ENCODE data around the gene C22orf39. TPM values are rescaled to one million over a fixed set of nuclear protein-coding genes. Genes with fewer than 3 reads are reported as not detected.

C22orf39 gene
- polyA plus RNA-seq, 2 of the 4 experiments (the other 2 are of a cell fraction): 19.4 to 19.5 TPM

DNA sequence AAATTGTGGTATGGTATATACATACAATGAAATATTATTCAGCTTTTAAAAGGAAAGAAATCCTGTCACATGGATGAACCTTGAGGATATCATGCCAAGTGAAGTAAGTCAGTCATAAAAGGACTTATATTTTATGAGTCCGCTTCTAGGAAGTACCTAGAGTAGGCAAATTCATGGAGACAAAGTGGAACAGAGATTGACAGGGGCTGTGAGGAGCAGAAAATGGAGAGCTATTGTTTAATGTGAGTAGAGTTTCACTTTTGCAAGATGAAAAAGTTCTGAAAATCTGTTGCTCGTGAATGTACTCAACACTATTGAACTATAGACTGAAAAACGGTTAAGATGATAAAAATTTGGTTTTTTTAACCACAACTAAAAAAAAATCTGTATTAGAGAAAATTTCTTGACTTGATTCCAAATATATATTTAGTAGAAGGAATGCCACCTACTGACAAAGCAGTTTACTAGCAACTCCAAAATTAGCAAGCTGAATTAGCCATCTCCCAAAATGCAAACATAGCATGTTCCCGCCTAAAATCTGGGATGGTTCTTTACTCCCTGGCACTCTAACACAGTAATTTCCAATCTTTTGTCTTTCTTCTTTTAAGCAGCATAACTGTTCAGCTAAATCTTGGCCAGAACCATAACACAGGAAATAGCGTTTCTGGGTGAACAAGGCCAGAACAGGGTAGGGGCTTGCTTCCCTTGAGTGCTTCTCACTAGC is 30.0 kb upstream of the C22orf39 start:
- POLR2A ChIA-PET: no interaction called here
- DNase-seq (ENCODE audit: low read depth in 1 of 2, low spot score in 1 of 2): no peak
- no peak for ATAC-seq
- Histone ChIP-seq H3K4me2 (peak overlapping the region; percentile 98), H3K4me1 (peaks cover 13% of the 10 kb centered on the region), H3K27ac (peak overlapping the region in 1 of 2 experiments; percentile 98; a peak in 3 of 6 replicates), H3K4me3 (peak overlapping the region; percentile 96), H3K9me3 (no peaks in the 10 kb centered on the region)
- WGBS (ENCODE audit: missing lambda C conversion rate): 37% methylated on average over 5 of the region's 5 CpGs
- CTCF ChIA-PET: interaction anchor here (0.7 to 1.6 kb wide), 7 partner anchors 11 to 332 kb away, joined by 3 to 6 read pairs (median 3); partner anchors contain the start of gene ESS2
- no peak for TF ChIP-seq ZNF302 (CRISPR knock-in tag; IDR thresholded peaks at IDR 0.05)
- TF ChIP-seq, protein P1, sequence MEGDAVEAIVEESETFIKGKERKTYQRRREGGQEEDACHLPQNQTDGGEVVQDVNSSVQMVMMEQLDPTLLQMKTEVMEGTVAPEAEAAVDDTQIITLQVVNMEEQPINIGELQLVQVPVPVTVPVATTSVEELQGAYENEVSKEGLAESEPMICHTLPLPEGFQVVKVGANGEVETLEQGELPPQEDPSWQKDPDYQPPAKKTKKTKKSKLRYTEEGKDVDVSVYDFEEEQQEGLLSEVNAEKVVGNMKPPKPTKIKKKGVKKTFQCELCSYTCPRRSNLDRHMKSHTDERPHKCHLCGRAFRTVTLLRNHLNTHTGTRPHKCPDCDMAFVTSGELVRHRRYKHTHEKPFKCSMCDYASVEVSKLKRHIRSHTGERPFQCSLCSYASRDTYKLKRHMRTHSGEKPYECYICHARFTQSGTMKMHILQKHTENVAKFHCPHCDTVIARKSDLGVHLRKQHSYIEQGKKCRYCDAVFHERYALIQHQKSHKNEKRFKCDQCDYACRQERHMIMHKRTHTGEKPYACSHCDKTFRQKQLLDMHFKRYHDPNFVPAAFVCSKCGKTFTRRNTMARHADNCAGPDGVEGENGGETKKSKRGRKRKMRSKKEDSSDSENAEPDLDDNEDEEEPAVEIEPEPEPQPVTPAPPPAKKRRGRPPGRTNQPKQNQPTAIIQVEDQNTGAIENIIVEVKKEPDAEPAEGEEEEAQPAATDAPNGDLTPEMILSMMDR (IDR thresholded peaks at IDR 0.05): 0 out of 3 replicates have a peak, but pooled peaks have one; percentile 14
- TF ChIP-seq EP300 (IDR thresholded peaks at IDR 0.05): no peak
- TF ChIP-seq NFE2L2 (conservative IDR thresholded peaks at IDR 0.05; ENCODE audit: low read length): no peak
- no peak for FAIRE-seq

DNA sequence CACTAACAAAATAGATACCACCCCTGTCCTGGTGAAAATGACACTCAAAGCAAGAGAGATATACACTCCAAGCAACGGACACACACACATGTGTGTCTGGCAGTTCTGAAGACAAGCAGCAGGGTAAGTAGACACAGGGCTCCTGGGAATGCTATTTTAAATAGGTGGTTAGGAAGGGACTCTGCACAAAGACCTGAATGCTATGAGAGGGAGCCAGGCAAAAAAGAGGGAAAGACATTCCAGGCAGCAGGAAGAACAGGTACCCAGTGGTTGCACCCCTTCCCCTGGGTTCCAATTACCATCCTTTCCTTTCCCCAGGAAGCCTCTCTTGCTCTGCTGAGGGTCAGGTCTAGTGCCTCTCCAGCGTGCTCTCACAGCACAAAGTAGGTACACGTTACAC is 28.5 kb upstream of the C22orf39 start:
- no peak for DNase-seq (ENCODE audit: low read depth in 1 of 2, low spot score in 1 of 2)
- H3K9me3 ChIP-seq: no peaks in the 10 kb centered on the region
- no peak for FAIRE-seq
- H3K4me2 ChIP-seq: no peak overlapping the region
- H3K27ac ChIP-seq: no peak overlapping the region
- H3K4me3 ChIP-seq: no peak overlapping the region
- WGBS (ENCODE audit: missing lambda C conversion rate): 90% methylated on average over 3 of the region's 3 CpGs
- TF ChIP-seq ZFP36 (IDR thresholded peaks at IDR 0.05; ENCODE audit: borderline replicate concordance, partially characterized antibody): no peak
- no peak for TF ChIP-seq HOXB13 (CRISPR knock-in tag; IDR thresholded peaks at IDR 0.05; ENCODE audit: low read depth)
- TF ChIP-seq, protein P1 (IDR thresholded peaks at IDR 0.05): no peak
- TF ChIP-seq HOXA7 (CRISPR knock-in tag; IDR thresholded peaks at IDR 0.05): no peak
- H3K4me1 ChIP-seq: peaks cover 13% of the 10 kb centered on the region
- POLR2A ChIA-PET: no interaction called here
- CTCF ChIA-PET: no interaction called here
- no peak for ATAC-seq

DNA sequence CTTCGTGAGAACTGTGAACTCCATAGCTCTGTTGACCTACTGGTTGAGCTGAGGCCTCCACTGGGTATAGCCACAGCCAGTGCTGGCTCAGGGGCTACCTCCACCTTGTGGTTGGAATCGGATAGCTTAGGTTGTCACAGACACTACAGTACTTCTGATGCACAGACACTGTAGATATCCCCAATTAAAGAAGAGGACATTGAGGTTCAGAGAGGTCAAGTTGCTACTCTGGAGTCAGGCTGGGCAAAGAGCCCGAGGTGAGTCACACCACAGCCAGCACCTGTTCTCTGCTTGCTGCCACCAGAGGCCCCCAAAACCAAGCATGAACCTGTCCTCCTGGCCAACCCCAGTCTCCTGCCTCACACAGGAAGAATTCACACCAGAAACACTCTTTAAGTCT is 26.1 kb upstream of the C22orf39 start:
- H3K4me2 ChIP-seq: no peak overlapping the region
- CTCF ChIA-PET: interaction anchor here (1.5 to 4.0 kb wide), 3 partner anchors 10 to 173 kb away, joined by 3 to 24 read pairs (median 5); no protein-coding TSS in a partner anchor
- POLR2A ChIA-PET: no interaction called here
- H3K4me1 ChIP-seq: peaks cover 7% of the 10 kb centered on the region
- peak; percentile 41 to 70; a peak in 3 of 6 replicates for ATAC-seq
- H3K4me3 ChIP-seq: no peak overlapping the region
- no peaks in the 10 kb centered on the region for H3K9me3 ChIP-seq
- TF ChIP-seq, protein P2, sequence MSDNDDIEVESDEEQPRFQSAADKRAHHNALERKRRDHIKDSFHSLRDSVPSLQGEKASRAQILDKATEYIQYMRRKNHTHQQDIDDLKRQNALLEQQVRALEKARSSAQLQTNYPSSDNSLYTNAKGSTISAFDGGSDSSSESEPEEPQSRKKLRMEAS (IDR thresholded peaks at IDR 0.05): no peak
- TF ChIP-seq CHD4 (IDR thresholded peaks at IDR 0.05; ENCODE audit: borderline replicate concordance) (no peak), RFX5 (IDR thresholded peaks at IDR 0.05) (no peak), RAD21 (conservative IDR thresholded peaks at IDR 0.05 in 1 of 2, IDR thresholded peaks at IDR 0.05 in 1 of 2) (no peak), RNF2 (IDR thresholded peaks at IDR 0.05; ENCODE audit: borderline replicate concordance, low read depth) (no peak), SREBF2 (IDR thresholded peaks at IDR 0.05) (no peak), JUNB (IDR thresholded peaks at IDR 0.05) (no peak), KDM5A (IDR thresholded peaks at IDR 0.05) (no peak), ZNF302 (CRISPR knock-in tag; IDR thresholded peaks at IDR 0.05) (no peak), HDAC2 (IDR thresholded peaks at IDR 0.05) (no peak), RCOR1 (IDR thresholded peaks at IDR 0.05; ENCODE audit: low read depth, low read length) (no peak), JUN (IDR thresholded peaks at IDR 0.05) (no peak)
- TF ChIP-seq, protein P3, sequence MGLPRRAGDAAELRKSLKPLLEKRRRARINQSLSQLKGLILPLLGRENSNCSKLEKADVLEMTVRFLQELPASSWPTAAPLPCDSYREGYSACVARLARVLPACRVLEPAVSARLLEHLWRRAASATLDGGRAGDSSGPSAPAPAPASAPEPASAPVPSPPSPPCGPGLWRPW (IDR thresholded peaks at IDR 0.05): no peak
- TF ChIP-seq, protein P4, sequence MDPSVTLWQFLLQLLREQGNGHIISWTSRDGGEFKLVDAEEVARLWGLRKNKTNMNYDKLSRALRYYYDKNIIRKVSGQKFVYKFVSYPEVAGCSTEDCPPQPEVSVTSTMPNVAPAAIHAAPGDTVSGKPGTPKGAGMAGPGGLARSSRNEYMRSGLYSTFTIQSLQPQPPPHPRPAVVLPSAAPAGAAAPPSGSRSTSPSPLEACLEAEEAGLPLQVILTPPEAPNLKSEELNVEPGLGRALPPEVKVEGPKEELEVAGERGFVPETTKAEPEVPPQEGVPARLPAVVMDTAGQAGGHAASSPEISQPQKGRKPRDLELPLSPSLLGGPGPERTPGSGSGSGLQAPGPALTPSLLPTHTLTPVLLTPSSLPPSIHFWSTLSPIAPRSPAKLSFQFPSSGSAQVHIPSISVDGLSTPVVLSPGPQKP (IDR thresholded peaks at IDR 0.05; ENCODE audit: low read depth, low read length): no peak
- TF ChIP-seq, protein P1 (IDR thresholded peaks at IDR 0.05): no peak
- TF ChIP-seq, protein P5, sequence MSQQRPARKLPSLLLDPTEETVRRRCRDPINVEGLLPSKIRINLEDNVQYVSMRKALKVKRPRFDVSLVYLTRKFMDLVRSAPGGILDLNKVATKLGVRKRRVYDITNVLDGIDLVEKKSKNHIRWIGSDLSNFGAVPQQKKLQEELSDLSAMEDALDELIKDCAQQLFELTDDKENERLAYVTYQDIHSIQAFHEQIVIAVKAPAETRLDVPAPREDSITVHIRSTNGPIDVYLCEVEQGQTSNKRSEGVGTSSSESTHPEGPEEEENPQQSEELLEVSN (IDR thresholded peaks at IDR 0.05; ENCODE audit: borderline replicate concordance, low read depth): no peak
- no peak for FAIRE-seq
- 90% methylated on average over 2 of the region's 3 CpGs for WGBS (ENCODE audit: missing lambda C conversion rate)
- peak in 1 of 2 experiments; percentile 6 for DNase-seq (ENCODE audit: low read depth in 1 of 2, low spot score in 1 of 2)
- H3K27ac ChIP-seq: no peak overlapping the region
